ENCODE data around the gene MED22.
A peak's percentile ranks its signal among the peaks of the same experiment; 100 is the strongest.
"Not testable (repeated sequence)": the region's sequence is repeated elsewhere in the genome, so short reads cannot be mapped to it uniquely, and the experiment has no call there.

MED22 gene

DNA sequence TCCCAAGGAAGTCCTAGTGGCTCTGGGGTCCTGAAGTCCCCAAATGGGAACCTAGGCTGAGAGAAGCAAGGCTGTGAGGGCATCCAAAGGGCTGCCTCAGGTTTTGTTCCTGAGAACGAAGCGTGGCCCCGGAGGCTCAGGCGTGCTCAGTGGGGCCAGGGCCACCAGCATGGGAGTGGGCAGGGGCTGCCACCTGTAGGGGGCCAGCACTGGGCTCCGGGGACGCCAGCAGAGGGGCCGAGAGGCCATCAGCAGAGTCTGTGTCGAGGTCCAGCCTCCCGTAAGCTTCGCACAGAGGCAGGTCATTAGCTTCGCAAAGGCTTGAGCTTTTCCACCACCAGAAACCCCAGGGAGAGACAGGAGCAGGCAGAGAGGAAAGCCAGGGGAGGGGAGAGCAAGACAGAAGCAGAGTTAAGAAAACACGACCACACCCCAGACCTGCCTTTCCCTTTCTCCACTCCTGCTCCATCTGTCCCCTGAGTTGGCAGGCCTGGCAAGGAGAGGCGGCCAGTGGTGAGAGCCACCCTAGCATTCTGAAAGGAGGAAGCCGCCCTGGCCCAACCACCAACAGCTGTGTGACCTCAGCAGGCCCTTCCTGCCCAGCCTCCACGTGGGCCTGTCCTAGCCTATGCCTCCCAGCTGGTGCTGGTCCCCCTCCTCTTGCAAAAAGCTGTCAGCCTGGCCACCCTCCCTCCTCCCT, 6.4 kb downstream of the MED22 start:
- no peak overlapping the region for H3K9ac ChIP-seq (ENCODE audit: low read depth, low read length)
- H3K4me3 ChIP-seq (ENCODE audit: low read length), result no peak overlapping the region
- H3K9me3 ChIP-seq (ENCODE audit: insufficient read depth, low read depth, low read length), result no peaks in the 10 kb centered on the region
- H3K27me3 ChIP-seq (ENCODE audit: insufficient read depth, low read length), result no peaks in the 10 kb centered on the region
- peaks cover 78% of the 10 kb centered on the region for H3K36me3 ChIP-seq (ENCODE audit: insufficient read depth, low read depth, low read length)
- H3K4me1 ChIP-seq (ENCODE audit: insufficient read depth, low read length), result no peaks in the 10 kb centered on the region
- no peak overlapping the region for H3K27ac ChIP-seq (ENCODE audit: low read length)

DNA sequence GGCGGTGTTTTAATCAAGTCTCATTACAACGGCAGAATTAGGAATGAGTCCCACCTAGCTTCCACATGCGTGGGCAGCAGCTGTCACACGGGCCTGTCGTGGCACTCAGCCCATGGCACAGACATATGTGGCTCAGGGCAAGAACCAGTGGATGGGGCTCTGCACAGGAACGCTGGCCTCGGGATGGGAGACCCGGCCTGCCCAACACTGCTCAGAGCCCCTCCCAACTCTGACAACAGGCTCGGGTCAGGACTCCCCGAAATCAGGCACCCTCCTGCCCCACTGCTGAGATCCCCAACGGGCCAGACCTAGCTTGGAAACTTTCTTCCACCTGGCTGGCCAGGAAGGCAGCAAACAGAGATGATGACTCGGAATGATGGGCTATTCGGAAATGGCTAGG, 7.0 kb downstream of the MED22 start:
- Histone ChIP-seq H3K9ac (ENCODE audit: low read depth, low read length) (no peak overlapping the region), H3K36me3 (ENCODE audit: insufficient read depth, low read depth, low read length) (peaks cover 72% of the 10 kb centered on the region), H3K4me1 (ENCODE audit: insufficient read depth, low read length) (no peaks in the 10 kb centered on the region)

DNA sequence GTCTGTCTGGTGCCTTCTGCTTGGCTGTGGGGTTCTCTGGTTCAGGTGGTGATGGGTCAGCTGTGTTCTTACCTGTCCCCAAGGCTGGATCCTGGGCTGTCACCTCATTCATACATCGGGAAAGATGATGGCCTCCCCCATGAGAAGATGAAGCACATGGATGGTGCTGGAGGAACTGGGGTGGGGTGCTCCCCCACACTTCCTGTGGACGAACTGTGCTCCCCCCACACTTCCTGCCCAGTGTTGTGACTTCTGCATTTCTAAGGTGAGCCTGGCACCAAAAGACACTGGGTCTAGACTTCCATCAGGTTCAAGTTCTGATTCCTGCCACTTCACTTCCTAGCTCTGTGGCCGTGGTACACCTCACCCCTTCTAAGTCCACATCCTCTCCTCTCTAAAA, 7.7 kb downstream of the MED22 start:
- H3K9me3 ChIP-seq (ENCODE audit: insufficient read depth, low read depth, low read length), result no peaks in the 10 kb centered on the region
- no peak overlapping the region for H3K9ac ChIP-seq (ENCODE audit: low read depth, low read length)
- peaks cover 66% of the 10 kb centered on the region for H3K36me3 ChIP-seq (ENCODE audit: insufficient read depth, low read depth, low read length)
- H3K4me1 ChIP-seq (ENCODE audit: insufficient read depth, low read length), result no peaks in the 10 kb centered on the region
- H3K4me3 ChIP-seq (ENCODE audit: low read length), result no peak overlapping the region
- no peak overlapping the region for H3K27ac ChIP-seq (ENCODE audit: low read length)
- H3K27me3 ChIP-seq (ENCODE audit: insufficient read depth, low read length), result no peaks in the 10 kb centered on the region

More for the DNA sequence above, 7.0 kb downstream of the MED22 start:
- Histone ChIP-seq H3K4me3 (ENCODE audit: low read length) (no peak overlapping the region), H3K27ac (ENCODE audit: low read length) (no peak overlapping the region), H3K27me3 (ENCODE audit: insufficient read depth, low read length) (no peaks in the 10 kb centered on the region), H3K9me3 (ENCODE audit: insufficient read depth, low read depth, low read length) (no peaks in the 10 kb centered on the region)

DNA sequence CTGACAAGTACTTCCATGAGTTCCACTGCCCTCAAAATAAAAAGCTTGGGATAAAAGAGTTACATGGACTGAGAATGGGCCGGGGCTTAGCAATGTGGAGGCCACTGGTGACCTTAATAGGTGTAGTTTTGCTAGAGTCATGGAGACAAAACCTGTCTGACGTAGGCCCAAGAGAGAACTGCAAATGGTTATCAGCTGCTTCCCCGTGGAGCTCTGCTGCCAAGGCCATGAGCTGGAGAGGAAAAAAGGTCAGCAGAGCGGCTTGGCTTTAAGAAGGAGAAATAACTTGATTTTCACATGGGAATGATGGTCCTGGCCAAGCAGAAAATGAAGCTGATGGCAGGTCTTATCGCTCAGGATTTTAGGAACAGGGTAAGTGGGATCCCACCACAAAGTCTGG, 8.3 kb downstream of the MED22 start:
- Histone ChIP-seq H3K27me3 (ENCODE audit: insufficient read depth, low read length) (no peaks in the 10 kb centered on the region), H3K27ac (ENCODE audit: low read length) (no peak overlapping the region), H3K4me3 (ENCODE audit: low read length) (no peak overlapping the region), H3K9ac (ENCODE audit: low read depth, low read length) (no peak overlapping the region), H3K4me1 (ENCODE audit: insufficient read depth, low read length) (peaks cover 2% of the 10 kb centered on the region; the same call in 1 of the 2 replicates), H3K9me3 (ENCODE audit: insufficient read depth, low read depth, low read length) (no peaks in the 10 kb centered on the region), H3K36me3 (ENCODE audit: insufficient read depth, low read depth, low read length) (peaks cover 61% of the 10 kb centered on the region)

DNA sequence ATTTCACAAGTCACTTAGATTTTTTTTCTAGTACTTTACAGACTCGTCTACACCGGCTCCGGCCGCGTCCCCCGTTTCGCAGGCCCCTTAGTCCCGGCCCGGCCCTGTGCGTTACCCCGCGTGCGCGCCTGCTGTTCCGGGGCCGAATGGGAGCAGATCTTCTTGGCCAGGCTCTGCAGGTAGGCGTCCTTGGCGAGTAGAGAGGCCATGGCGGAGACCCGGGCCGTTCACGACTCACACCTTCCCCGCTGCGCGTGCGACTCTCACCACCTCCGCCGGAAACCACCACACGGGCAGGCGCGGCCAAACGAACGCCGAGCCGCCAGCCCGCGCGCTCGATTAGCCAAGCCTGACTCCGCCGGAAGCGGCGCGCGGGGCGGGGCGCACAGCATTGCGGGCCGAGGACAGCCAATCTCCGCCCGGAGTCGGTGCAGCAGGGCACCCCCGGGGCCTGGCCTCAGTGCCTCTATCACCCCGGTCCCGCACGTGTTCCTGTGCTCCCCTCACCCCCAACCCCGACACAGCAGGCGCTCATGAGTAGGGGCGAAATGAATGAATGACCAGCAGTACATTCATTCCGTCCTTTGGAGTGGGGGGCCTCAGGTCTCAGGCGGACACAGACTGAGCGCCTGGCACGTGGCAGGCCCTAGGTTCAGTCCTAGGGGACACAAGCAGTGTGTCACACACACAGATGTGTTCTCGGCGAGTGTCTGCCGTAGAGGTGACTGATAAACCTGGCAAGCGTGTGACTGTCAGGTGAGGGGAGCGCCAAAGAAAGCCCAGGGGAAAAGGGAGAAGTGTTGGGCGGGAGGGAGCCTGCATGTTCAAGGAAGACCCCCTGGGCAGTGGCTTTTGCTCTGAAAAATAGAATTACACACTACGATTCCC, 11.8 kb downstream of the MED22 start, which contains the start of gene SURF6:
TSS of gene SURF6 (minus strand) at position 265 of the 888 bp plus-strand sequence. CDS start at position 209, 56 bp downstream.
- peak within 1 kb of the TSS; percentile 92 for H3K4me3 ChIP-seq (ENCODE audit: low read length)
- H3K27me3 ChIP-seq (ENCODE audit: insufficient read depth, low read length), result no peaks in the 10 kb centered on the region
- peak within 1 kb of the TSS; percentile 96 for H3K27ac ChIP-seq (ENCODE audit: low read length)
- peak within 1 kb of the TSS; percentile 84 for H3K9ac ChIP-seq (ENCODE audit: low read depth, low read length)
- no peaks in the 10 kb centered on the region for H3K9me3 ChIP-seq (ENCODE audit: insufficient read depth, low read depth, low read length)
- H3K4me1 ChIP-seq (ENCODE audit: insufficient read depth, low read length), result peaks cover 7% of the 10 kb centered on the region; the same call in 1 of the 2 replicates
- H3K36me3 ChIP-seq (ENCODE audit: insufficient read depth, low read depth, low read length), result peaks cover 62% of the 10 kb centered on the region

DNA sequence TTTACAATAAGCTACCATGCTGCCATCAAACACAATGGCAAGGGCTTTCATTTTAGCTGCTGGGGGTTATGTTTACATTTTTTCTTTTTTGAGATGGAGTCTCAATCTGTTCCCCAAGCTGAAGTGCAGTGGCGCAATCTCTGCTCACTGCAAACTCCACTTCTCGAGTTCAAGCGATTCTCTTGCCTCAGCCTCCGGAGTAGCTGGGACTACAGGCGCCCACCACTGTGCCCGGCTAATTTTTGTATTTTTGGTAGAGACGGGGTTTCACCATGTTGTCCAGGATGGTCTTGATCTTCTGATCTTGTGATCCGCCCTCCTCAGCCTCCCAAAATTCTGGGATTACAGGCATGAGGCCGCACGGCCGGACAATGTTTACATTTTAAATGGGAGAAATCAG, 13.0 kb downstream of the MED22 start:
- H3K9me3 ChIP-seq (ENCODE audit: insufficient read depth, low read depth, low read length); H3K27ac ChIP-seq (ENCODE audit: low read length); H3K27me3 ChIP-seq (ENCODE audit: insufficient read depth, low read length); H3K4me1 ChIP-seq (ENCODE audit: insufficient read depth, low read length): not testable (repeated sequence)
- Histone ChIP-seq H3K4me3 (ENCODE audit: low read length) (peak overlapping the region; percentile 92), H3K9ac (ENCODE audit: low read depth, low read length) (peak overlapping the region; percentile 84), H3K36me3 (ENCODE audit: insufficient read depth, low read depth, low read length) (peaks cover 62% of the 10 kb centered on the region)

DNA sequence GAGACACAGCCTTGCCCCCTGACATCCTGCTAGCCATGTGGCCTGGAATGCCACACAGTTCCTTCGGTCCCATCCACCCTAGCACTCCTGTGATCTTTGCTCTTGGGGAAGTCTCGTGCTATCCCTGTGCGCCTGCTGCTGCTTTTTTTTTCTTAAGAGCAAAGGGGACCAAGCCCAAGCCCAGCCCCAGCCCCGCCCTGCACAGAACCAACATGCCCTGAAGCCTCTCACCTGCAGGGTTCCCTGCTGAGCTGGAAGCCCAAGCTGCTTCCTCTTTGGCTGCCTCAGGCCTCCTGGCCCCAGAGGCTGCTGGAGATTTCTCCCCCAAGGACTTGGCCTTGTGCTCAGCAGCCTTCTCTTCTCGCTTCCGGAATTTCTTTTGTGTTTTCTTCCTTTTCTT, 13.8 kb downstream of the MED22 start:
- Histone ChIP-seq H3K9me3 (ENCODE audit: insufficient read depth, low read depth, low read length) (no peaks in the 10 kb centered on the region), H3K4me1 (ENCODE audit: insufficient read depth, low read length) (peaks cover 7% of the 10 kb centered on the region; the same call in 1 of the 2 replicates), H3K4me3 (ENCODE audit: low read length) (peak overlapping the region; percentile 92), H3K9ac (ENCODE audit: low read depth, low read length) (peak overlapping the region; percentile 84), H3K27ac (ENCODE audit: low read length) (no peak overlapping the region), H3K36me3 (ENCODE audit: insufficient read depth, low read depth, low read length) (peaks cover 58% of the 10 kb centered on the region), H3K27me3 (ENCODE audit: insufficient read depth, low read length) (no peaks in the 10 kb centered on the region)

DNA sequence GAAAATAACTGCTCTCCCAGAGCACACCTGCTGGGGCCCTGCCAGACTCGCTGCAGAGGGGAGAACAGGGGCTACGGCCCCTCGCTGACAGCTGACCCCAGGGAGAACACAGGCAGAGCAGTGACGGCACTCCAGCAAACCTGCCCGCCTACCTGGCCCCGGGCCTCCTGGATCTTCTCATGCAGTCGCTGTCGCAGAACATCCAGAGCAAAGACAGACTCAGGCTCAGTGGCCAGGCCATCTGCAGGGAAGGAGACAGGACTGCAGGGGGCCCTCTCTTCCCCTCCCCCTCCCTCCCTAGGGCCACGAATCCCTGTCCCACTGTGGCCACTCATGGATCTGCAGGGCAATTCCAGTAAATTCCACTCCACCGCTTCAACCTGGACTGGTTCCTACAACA, 14.4 kb downstream of the MED22 start:
- Histone ChIP-seq H3K4me3 (ENCODE audit: low read length) (no peak overlapping the region), H3K27ac (ENCODE audit: low read length) (no peak overlapping the region), H3K9ac (ENCODE audit: low read depth, low read length) (no peak overlapping the region), H3K9me3 (ENCODE audit: insufficient read depth, low read depth, low read length) (no peaks in the 10 kb centered on the region), H3K27me3 (ENCODE audit: insufficient read depth, low read length) (no peaks in the 10 kb centered on the region), H3K4me1 (ENCODE audit: insufficient read depth, low read length) (peaks cover 7% of the 10 kb centered on the region; the same call in 1 of the 2 replicates), H3K36me3 (ENCODE audit: insufficient read depth, low read depth, low read length) (peaks cover 52% of the 10 kb centered on the region)

DNA sequence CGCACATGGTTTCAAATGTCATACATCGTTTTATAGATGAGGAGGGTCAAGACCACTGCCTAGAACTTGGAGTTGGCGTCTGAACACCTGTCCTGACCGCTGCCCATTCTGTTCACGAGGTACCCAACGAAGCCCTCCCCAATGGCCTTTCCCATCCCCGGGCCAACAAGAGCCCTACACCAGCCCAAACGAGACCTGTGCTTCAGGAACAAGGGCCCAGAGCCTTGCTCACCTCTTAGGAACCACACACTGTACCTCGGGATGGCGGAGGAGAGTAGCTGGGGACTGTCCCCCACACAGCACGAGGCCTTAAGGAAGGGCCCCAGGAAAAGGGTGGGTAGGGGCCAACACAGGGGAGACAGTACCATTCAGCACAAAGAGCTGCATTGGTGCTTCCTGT, 14.9 kb downstream of the MED22 start:
- H3K27me3 ChIP-seq (ENCODE audit: insufficient read depth, low read length), result no peaks in the 10 kb centered on the region
- no peak overlapping the region for H3K27ac ChIP-seq (ENCODE audit: low read length)
- H3K9me3 ChIP-seq (ENCODE audit: insufficient read depth, low read depth, low read length), result no peaks in the 10 kb centered on the region
- peaks cover 51% of the 10 kb centered on the region for H3K36me3 ChIP-seq (ENCODE audit: insufficient read depth, low read depth, low read length)
- no peak overlapping the region for H3K4me3 ChIP-seq (ENCODE audit: low read length)
- H3K9ac ChIP-seq (ENCODE audit: low read depth, low read length), result no peak overlapping the region
- peaks cover 7% of the 10 kb centered on the region; the same call in 1 of the 2 replicates for H3K4me1 ChIP-seq (ENCODE audit: insufficient read depth, low read length)

DNA sequence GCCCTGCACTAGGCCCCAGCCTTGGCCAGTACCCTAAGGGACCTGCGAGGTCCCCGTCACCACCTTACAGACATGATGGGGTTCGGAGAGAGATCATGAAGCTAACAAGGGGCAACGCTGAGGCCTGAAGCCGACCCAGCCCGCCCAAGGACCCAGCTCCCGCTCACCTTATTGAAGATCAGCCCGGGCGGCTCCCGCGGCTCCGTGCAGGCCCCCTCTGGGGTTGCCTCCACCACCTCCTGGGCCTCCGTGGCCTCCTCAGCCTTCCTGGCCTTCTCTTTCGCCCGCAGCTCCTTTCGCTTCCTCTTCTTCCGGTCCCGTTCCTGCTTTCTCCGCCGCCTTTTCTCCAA, 15.6 kb downstream of the MED22 start:
- Histone ChIP-seq H3K4me3 (ENCODE audit: low read length) (no peak overlapping the region), H3K4me1 (ENCODE audit: insufficient read depth, low read length) (peaks cover 7% of the 10 kb centered on the region; the same call in 1 of the 2 replicates), H3K9ac (ENCODE audit: low read depth, low read length) (no peak overlapping the region), H3K36me3 (ENCODE audit: insufficient read depth, low read depth, low read length) (peaks cover 51% of the 10 kb centered on the region), H3K9me3 (ENCODE audit: insufficient read depth, low read depth, low read length) (no peaks in the 10 kb centered on the region), H3K27ac (ENCODE audit: low read length) (no peak overlapping the region), H3K27me3 (ENCODE audit: insufficient read depth, low read length) (no peaks in the 10 kb centered on the region)

DNA sequence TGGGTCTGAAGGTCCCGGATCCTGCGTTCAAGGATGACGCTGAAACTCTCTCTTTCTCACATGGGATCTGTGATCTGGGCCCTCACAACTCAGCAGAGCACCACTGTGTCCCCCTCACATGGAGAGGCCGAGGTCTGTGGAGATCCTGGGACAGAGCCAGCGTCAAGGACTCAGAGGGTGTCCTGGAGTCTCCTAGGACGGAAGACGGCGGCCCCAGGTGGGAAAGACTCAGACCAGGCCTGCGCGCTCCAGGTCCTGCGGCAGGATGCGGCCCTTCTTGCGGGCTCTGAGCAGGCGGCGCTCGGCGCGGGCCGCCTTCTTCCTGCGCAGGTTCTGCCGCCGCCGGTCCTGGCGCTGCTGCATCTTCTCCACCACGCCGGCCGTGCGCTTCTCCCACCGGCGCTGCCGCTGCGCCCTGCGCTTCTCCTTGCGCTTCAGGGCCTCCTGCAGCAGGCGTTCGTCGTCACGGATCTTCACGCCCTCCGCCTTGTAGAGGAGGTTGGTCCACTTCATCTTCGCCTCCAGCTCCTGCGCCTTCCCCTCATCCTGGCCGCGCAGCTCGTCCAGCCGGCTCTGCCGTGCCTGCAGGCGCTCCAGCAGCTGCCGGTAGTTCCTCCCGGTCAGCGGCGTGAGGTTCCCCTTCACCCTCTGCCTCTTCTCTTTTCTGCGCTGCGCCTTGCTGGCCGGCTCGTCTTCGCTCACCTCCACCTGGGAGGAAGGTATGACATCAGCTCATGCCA, 16.1 kb downstream of the MED22 start:
- H3K9me3 ChIP-seq (ENCODE audit: insufficient read depth, low read depth, low read length), result no peaks in the 10 kb centered on the region
- peaks cover 7% of the 10 kb centered on the region; the same call in 1 of the 2 replicates for H3K4me1 ChIP-seq (ENCODE audit: insufficient read depth, low read length)
- H3K27me3 ChIP-seq (ENCODE audit: insufficient read depth, low read length), result no peaks in the 10 kb centered on the region
- H3K27ac ChIP-seq (ENCODE audit: low read length), result no peak overlapping the region
- H3K36me3 ChIP-seq (ENCODE audit: insufficient read depth, low read depth, low read length), result peaks cover 51% of the 10 kb centered on the region
- no peak overlapping the region for H3K9ac ChIP-seq (ENCODE audit: low read depth, low read length)
- H3K4me3 ChIP-seq (ENCODE audit: low read length), result no peak overlapping the region
